HEK293T (cell line): ENCODE results near the gene FIGN.

Experiments
- CTCF ChIA-PET: fragments of 350-600 bp; formaldehyde crosslinking; extraction: SDS; loops from one replicate; lab custom pipeline; 2021; ENCODE audit warnings: antibody characterized with exemption, inconsistent platforms; lab: Yijun Ruan, JAX
- POLR2A ChIA-PET: fragments of 350-600 bp; formaldehyde crosslinking; extraction: SDS; loops from one replicate; lab custom pipeline; 2020; ENCODE audit warnings: antibody characterized with exemption, inconsistent platforms; lab: Yijun Ruan, JAX
- DNase-seq: peaks from one replicate; pipeline ENCODE4 v3.0.0; 2012; ENCODE audit warnings: mixed read lengths; ENCODE audit errors: extremely low spot score
- ARNT ChIP-seq: fragments of 450-650 bp; IDR thresholded peaks from 2 replicates; pipeline ENCODE4 v1.6.1; 2017; ENCODE audit warnings: mild to moderate bottlenecking
- BHLHE40 ChIP-seq: fragments of 450-650 bp; IDR thresholded peaks from 2 replicates; pipeline ENCODE4 v1.6.1; 2016; ENCODE audit warnings: mild to moderate bottlenecking, moderate library complexity, borderline replicate concordance
- CTBP1 ChIP-seq: fragments of 450-650 bp; IDR thresholded peaks from 2 replicates; pipeline ENCODE4 v1.6.1; 2016; ENCODE audit warnings: borderline replicate concordance
- ELF4 ChIP-seq: fragments of 450-650 bp; IDR thresholded peaks from 2 replicates; pipeline ENCODE4 v1.6.1; 2017; ENCODE audit warnings: antibody characterized with exemption
- FOXA1 ChIP-seq: fragments of 450-650 bp; IDR thresholded peaks from 2 replicates; pipeline ENCODE4 v1.6.1; 2016; ENCODE audit warnings: mild to moderate bottlenecking
- FOXK2 ChIP-seq: fragments of 450-650 bp; IDR thresholded peaks from 2 replicates; pipeline ENCODE4 v1.6.1; 2016; ENCODE audit warnings: mild to moderate bottlenecking
- FOXM1 ChIP-seq: fragments of 450-650 bp; IDR thresholded peaks from 2 replicates; pipeline ENCODE4 v1.6.1; 2017; ENCODE audit warnings: mild to moderate bottlenecking, borderline replicate concordance
- HDGF ChIP-seq: fragments of 450-650 bp; IDR thresholded peaks from 2 replicates; pipeline ENCODE4 v1.6.1; 2017; ENCODE audit warnings: antibody characterized with exemption, borderline replicate concordance
- L3MBTL2 ChIP-seq: fragments of 450-650 bp; conservative IDR thresholded peaks from 2 replicates; pipeline ENCODE4 v1.6.1; 2016; ENCODE audit warnings: mild to moderate bottlenecking
- LEF1 ChIP-seq: fragments of 450-650 bp; IDR thresholded peaks from 2 replicates; pipeline ENCODE4 v1.6.1; 2017; ENCODE audit warnings: mild to moderate bottlenecking, borderline replicate concordance
- NFRKB ChIP-seq: fragments of 450-650 bp; IDR thresholded peaks from 2 replicates; pipeline ENCODE4 v1.6.1; 2016; ENCODE audit warnings: mild to moderate bottlenecking, moderate library complexity
- PKNOX1 ChIP-seq: fragments of 450-650 bp; IDR thresholded peaks from 2 replicates; pipeline ENCODE4 v1.6.1; 2016
- SP1 ChIP-seq: fragments of 450-650 bp; IDR thresholded peaks from 2 replicates; pipeline ENCODE4 v1.6.1; 2017
- SUZ12 ChIP-seq: fragments of 450-650 bp; IDR thresholded peaks from 2 replicates; pipeline ENCODE4 v1.6.1; 2016; ENCODE audit warnings: mild to moderate bottlenecking
- TARDBP ChIP-seq: fragments of 450-650 bp; IDR thresholded peaks from 2 replicates; pipeline ENCODE4 v1.6.1; 2016
- ZNF384 ChIP-seq: fragments of 450-650 bp; IDR thresholded peaks from 2 replicates; pipeline ENCODE4 v1.6.1; 2016

FIGN gene

GRCh38 chr2:163633291-163633690, 102.5 kb downstream of the FIGN start:
- no peak for DNase-seq
- ChIA-PET CTCF (no interaction called here), POLR2A (no interaction called here)
- no peak for TF ChIP-seq CTBP1
- no peak for TF ChIP-seq FOXM1
- no peak for TF ChIP-seq ZNF384
- TF ChIP-seq LEF1: no peak
- TF ChIP-seq BHLHE40: no peak
- no peak for TF ChIP-seq FOXA1
- no peak for TF ChIP-seq PKNOX1
- no peak for TF ChIP-seq FOXK2
- TF ChIP-seq TARDBP: no peak
- TF ChIP-seq NFRKB: no peak
- TF ChIP-seq L3MBTL2: no peak
- no peak for TF ChIP-seq ELF4
- no peak for TF ChIP-seq HDGF

DNA sequence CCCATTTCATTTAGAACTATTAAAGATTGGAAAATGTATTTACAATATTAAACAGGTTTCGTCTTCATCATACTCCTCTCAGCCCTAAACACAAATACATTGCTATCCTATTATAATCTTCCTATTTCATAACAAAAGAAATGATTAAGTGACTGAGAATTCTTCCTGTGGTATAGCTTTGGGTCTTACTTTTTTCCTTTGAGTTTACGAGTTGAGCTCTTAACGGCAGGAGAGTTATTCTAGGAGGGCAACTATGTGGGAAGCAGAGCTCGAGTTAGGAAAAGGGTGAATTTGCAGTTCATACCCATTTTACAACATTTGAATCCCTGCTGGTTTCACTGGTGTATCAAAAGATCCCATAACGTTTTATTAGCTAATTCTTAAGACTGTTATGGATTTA, 105.0 kb downstream of the FIGN start:
- DNase-seq: no peak
- POLR2A ChIA-PET: no interaction called here
- CTCF ChIA-PET: no interaction called here
- TF ChIP-seq BHLHE40: no peak
- TF ChIP-seq FOXM1: no peak
- no peak for TF ChIP-seq ARNT
- no peak for TF ChIP-seq NFRKB
- TF ChIP-seq ELF4: no peak
- TF ChIP-seq SP1: no peak
- no peak for TF ChIP-seq ZNF384
- no peak for TF ChIP-seq FOXA1
- TF ChIP-seq FOXK2: no peak
- no peak for TF ChIP-seq PKNOX1
- TF ChIP-seq HDGF: no peak
- TF ChIP-seq SUZ12: no peak
- TF ChIP-seq L3MBTL2: no peak
- no peak for TF ChIP-seq LEF1
- TF ChIP-seq TARDBP: no peak

- TF ChIP-seq SP1: no peak
- TF ChIP-seq BHLHE40: no peak
- POLR2A ChIA-PET: no interaction called here
- no peak for DNase-seq
- CTCF ChIA-PET: no interaction called here
These were observed 109.1 kb downstream of the FIGN start for GRCh38 chr2:163626639-163627109.

- DNase-seq: no peak
- ChIA-PET CTCF (no interaction called here), POLR2A (no interaction called here)
- TF ChIP-seq LEF1: no peak
- no peak for TF ChIP-seq PKNOX1
- TF ChIP-seq L3MBTL2: no peak
- no peak for TF ChIP-seq CTBP1
These were observed 109.6 kb downstream of the FIGN start for GRCh38 chr2:163626208-163626607.

DNA sequence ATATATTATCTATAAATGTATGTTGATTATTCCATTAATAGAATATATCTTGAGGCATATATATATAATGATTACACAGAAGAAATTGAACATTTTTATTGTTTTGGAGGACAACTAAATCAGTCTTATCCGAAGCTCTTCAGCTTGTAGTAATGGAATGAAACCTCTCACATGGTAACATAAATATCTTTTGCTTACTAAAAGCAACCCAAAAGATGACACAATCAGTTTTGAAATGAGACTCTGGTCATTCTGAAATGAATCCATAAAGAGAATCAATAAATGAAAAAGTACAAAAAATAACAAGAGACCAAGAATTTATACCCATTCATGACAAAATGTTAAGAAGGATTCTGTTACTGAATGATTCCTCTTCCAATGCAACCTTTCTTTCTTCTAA, 110.2 kb downstream of the FIGN start:
- ChIA-PET CTCF (no interaction called here), POLR2A (no interaction called here)
- TF ChIP-seq ELF4 (no peak), ZNF384 (no peak), ARNT (no peak), FOXA1 (no peak), SUZ12 (no peak), SP1 (no peak), CTBP1 (no peak), L3MBTL2 (no peak), NFRKB (no peak), BHLHE40 (no peak), FOXK2 (no peak), FOXM1 (no peak), LEF1 (no peak), PKNOX1 (no peak)

GRCh38 chr2:163621445-163622004, 114.3 kb downstream of the FIGN start:
- DNase-seq: no peak
- CTCF ChIA-PET: no interaction called here
- POLR2A ChIA-PET: no interaction called here
- no peak for TF ChIP-seq FOXA1
- TF ChIP-seq NFRKB: no peak
- no peak for TF ChIP-seq ARNT
- TF ChIP-seq SP1: no peak
- TF ChIP-seq HDGF: no peak

More for the DNA sequence above, 110.2 kb downstream of the FIGN start:
- DNase-seq: no peak
